K562 (cell line): ENCODE results near the gene GFOD2. TPM values are rescaled to one million over a fixed set of nuclear protein-coding genes. Genes with fewer than 3 reads are reported as not detected.
"Not testable (repeated sequence)": the region's sequence is repeated elsewhere in the genome, so short reads cannot be mapped to it uniquely, and the experiment has no call there.

Source experiments
- ATAC-seq: fragments of 200-7000 bp; cut with Tn5 transposase; 3 replicates; pipeline ENCODE4 v1.9.1; 2020; ENCODE audit warnings: moderate library complexity
- BruUV-seq: library from RNA; stranded (reverse); fragments of 400-500 nt; replicated peaks from 2 replicates; lab custom pipeline; 2021; lab: Mats Ljungman, UMichigan
- CTCF ChIA-PET: fragments of 300-600 bp; formaldehyde crosslinking; extraction: SDS; loops from one replicate; lab custom pipeline; 2021; ENCODE audit warnings: low intra/inter-chr PET ratio; lab: Yijun Ruan, JAX
- POLR2A ChIA-PET: fragments of 300-600, 350-650 bp; sonication (Branson Sonifier 250); formaldehyde crosslinking; extraction: SDS; loops from one replicate; lab custom pipeline; 2021; ENCODE audit warnings: antibody characterized with exemption, inconsistent platforms; lab: Yijun Ruan, JAX
- DNase-seq, 4 experiments: peaks; one replicate each; pipeline versions ENCODE4 v3.0.0 to v3.0.0-alpha.2; 2011 to 2018; ENCODE audit warnings: low spot score in 3 of 4, mixed read lengths in 3 of 4; ENCODE audit errors: extremely low read depth in 1 of 4
- FAIRE-seq: peaks from 2 replicates; lab custom pipeline; 2011; peaks lifted over from hg19 to GRCh38; lab: Jason Lieb, UNC
- H2AFZ ChIP-seq: 2 replicates; pipeline ENCODE4 v1.6.0; 2011; ENCODE audit warnings: low read depth, low read length, control low read depth, inconsistent platforms
- H3K27ac ChIP-seq: fragments of 200-600 bp; 3 replicates; pipeline ENCODE4 v1.8.0; 2011; ENCODE audit warnings: low read depth, mild to moderate bottlenecking, control low read depth, inconsistent platforms, low read length, moderate library complexity, mixed read lengths; ENCODE audit errors: extremely low read depth
- H3K27me3 ChIP-seq, 2 experiments: fragments of 300-600 bp in 1 of 2; 2 replicates in 1 of 2; 3 replicates in 1 of 2; pipeline versions ENCODE4 v1.6.0 to v1.8.0; 2011; ENCODE audit warnings: inconsistent platforms in 2 of 2, low read length in 2 of 2, mild to moderate bottlenecking in 1 of 2, mixed read lengths in 1 of 2, moderate library complexity in 1 of 2; ENCODE audit not compliant: control insufficient read depth in 2 of 2, insufficient read depth in 2 of 2
- H3K36me3 ChIP-seq: fragments of 300-600 bp; 3 replicates; pipeline ENCODE4 v1.8.0; 2011; ENCODE audit warnings: mild to moderate bottlenecking, low read length, inconsistent platforms; ENCODE audit not compliant: control insufficient read depth, insufficient read depth
- H3K4me1 ChIP-seq, 2 experiments: fragments of 200-600 bp in 1 of 2; replicated peaks in 1 of 2; 2 replicates in 1 of 2; 3 replicates in 1 of 2; pipeline versions ENCODE4 v1.5.1 to v1.8.0; 2011; ENCODE audit warnings: inconsistent platforms in 2 of 2, low read length in 2 of 2, mild to moderate bottlenecking in 1 of 2, mixed read lengths in 1 of 2, moderate library complexity in 1 of 2; ENCODE audit not compliant: control insufficient read depth in 2 of 2, insufficient read depth in 2 of 2
- H3K4me2 ChIP-seq: 2 replicates; pipeline ENCODE4 v1.6.1; 2011; ENCODE audit warnings: low read length, control low read depth, inconsistent platforms, mixed read lengths; ENCODE audit not compliant: insufficient read depth
- H3K4me3 ChIP-seq: fragments of 200-600 bp; sonication (generic), shearing (Covaris generic); 2 replicates; pipeline ENCODE4 v1.5.1; 2016; ENCODE audit warnings: control low read depth, inconsistent platforms
- H3K79me2 ChIP-seq: fragments of 200-600 bp; 3 replicates; pipeline ENCODE4 v1.8.0; 2011; ENCODE audit warnings: low read length, inconsistent platforms; ENCODE audit not compliant: control insufficient read depth, insufficient read depth
- H3K9ac ChIP-seq, 2 experiments: 2 replicates each; pipeline versions ENCODE4 v1.6.0 to v1.6.1; 2011; ENCODE audit warnings: low read depth in 2 of 2, low read length in 2 of 2, control low read depth in 1 of 2, inconsistent platforms in 1 of 2, mild to moderate bottlenecking in 1 of 2, mixed read lengths in 1 of 2; ENCODE audit not compliant: insufficient read depth in 1 of 2
- H3K9me1 ChIP-seq: one replicate; pipeline ENCODE4 v1.6.0; 2011; ENCODE audit warnings: inconsistent platforms, mild to moderate bottlenecking, low read length, moderate library complexity; ENCODE audit not compliant: control insufficient read depth, insufficient read depth
- H3K9me3 ChIP-seq: replicated peaks from 2 replicates; pipeline ENCODE4 v1.5.1; 2011; ENCODE audit warnings: low read depth, low read length, inconsistent platforms; ENCODE audit not compliant: control insufficient read depth, insufficient read depth
- H4K20me1 ChIP-seq: replicated peaks from 2 replicates; pipeline ENCODE4 v1.6.1; 2011; ENCODE audit warnings: low read length, inconsistent platforms, mixed read lengths; ENCODE audit not compliant: control insufficient read depth, insufficient read depth
- CBFA2T2 ChIP-seq: fragments of 450-650 bp; conservative IDR thresholded peaks from 2 replicates; pipeline ENCODE4 v1.6.1; 2017; ENCODE audit warnings: mild to moderate bottlenecking
- GATAD2A ChIP-seq: fragments of 450-650 bp; IDR thresholded peaks from 2 replicates; pipeline ENCODE4 v1.6.1; 2017
- RBM39 ChIP-seq: fragments of 200-400 bp; formaldehyde crosslinking; optimal IDR thresholded peaks from 2 replicates; pipeline ENCODE3; 2018; ENCODE audit warnings: low read depth, low read length
- TAF7 ChIP-seq: fragments of 450-650 bp; IDR thresholded peaks from 2 replicates; pipeline ENCODE4 v1.6.1; 2016; ENCODE audit warnings: missing genetic modification characterization, missing compliant biosample characterization
- THRA ChIP-seq: fragments of 450-650 bp; IDR thresholded peaks from 2 replicates; pipeline ENCODE4 v1.6.1; 2017; ENCODE audit warnings: mild to moderate bottlenecking, moderate library complexity
- THRB ChIP-seq: fragments of 450-650 bp; formaldehyde crosslinking; conservative IDR thresholded peaks from 2 replicates; pipeline ENCODE4 v1.4.0; 2022; ENCODE audit warnings: mild to moderate bottlenecking, missing genetic modification characterization
- ZNF347 ChIP-seq: fragments of 450-650 bp; formaldehyde crosslinking; IDR thresholded peaks from 2 replicates; pipeline ENCODE4 v1.4.0; 2020; ENCODE audit warnings: low read depth, mild to moderate bottlenecking, moderate library complexity
- WGBS: fragments of 100-300 bp; shearing (Covaris generic); methylation state at CpG from one replicate; pipeline ENCODE4 v1.1.6; 2016; ENCODE audit warnings: low coverage, mixed read lengths; ENCODE audit not compliant: insufficient coverage; ENCODE audit errors: missing lambda C conversion rate; 5-methylcytosine and 5-hydroxymethylcytosine counted together
- in situ Hi-C: fragments of 300-500 bp; cut with MboI; formaldehyde crosslinking; loops from 4 replicates; pipeline ENCODE4 v1.15.0; 2018; ENCODE audit warnings: inconsistent platforms, mixed read lengths
- intact Hi-C: fragments of 100-400 bp; cut with micrococcal nuclease; formaldehyde crosslinking; loops from 2 replicates; pipeline ENCODE4 v1.14.2; 2022
- polyA plus RNA-seq, 8 experiments: library from polyadenylated mRNA; depleted of rRNA in 4 of 8; stranded (reverse) in 5 of 8; unstranded in 3 of 8; fragments of >200 nt; fragmentation: Nextera tagmentation in 2 of 8; fragmentation: Illumina TruSeq in 1 of 8; extraction: Ambion mirVana in 2 of 8; extraction: Trizol in 1 of 8; gene quantifications; 2 replicates each; pipeline versions ENCODE4 v1.2.1 to v1.2.3, GENCODE V29; 2011 to 2014; ENCODE audit warnings: inconsistent platforms in 1 of 8, missing spikeins in 1 of 8
- total RNA-seq, 7 experiments: library from RNA; depleted of rRNA in 6 of 7; stranded (reverse); fragments of >200 nt in 6 of 7; fragmentation: Illumina TruSeq in 2 of 7; extraction: Trizol in 2 of 7; gene quantifications; 2 replicates each; pipeline versions ENCODE4 v1.2.1 to v1.2.3, GENCODE V29; 2011 to 2021; ENCODE audit warnings: low replicate concordance in 1 of 7

The GFOD2 gene
- total and polyA plus RNA-seq, 9 of the 15 experiments (the other 6 are each of a cell fraction or from before 2014, with no cell fraction given): 1.9 to 15.8 (median 11.1) TPM

- Histone ChIP-seq H3K4me1 (peaks cover 0 to 4% of the 10 kb centered on the region in 2 experiments; a peak in 2 of 5 replicates), H4K20me1 (0 out of 2 replicates have a peak, but pooled peaks cover 4% of the 10 kb centered on the region), H3K9me1 (no peaks in the 10 kb centered on the region), H3K4me2 (no peak overlapping the region), H3K4me3 (no peak overlapping the region), H3K27me3 (no peaks in the 10 kb centered on the region), H3K36me3 (peaks cover 4% of the 10 kb centered on the region; the same call in 2 of the 3 replicates), H3K9me3 (no peaks in the 10 kb centered on the region), H3K27ac (no peak overlapping the region), H2AFZ (no peak overlapping the region), H3K9ac (no peak overlapping the region), H3K79me2 (no peaks in the 10 kb centered on the region)
- TF ChIP-seq THRA: no peak
- no peak for TF ChIP-seq RBM39
- no peak for TF ChIP-seq TAF7 (tag)
- no peak for TF ChIP-seq ZNF347 (CRISPR knock-in tag)
- TF ChIP-seq THRB: no peak
- TF ChIP-seq CBFA2T2: no peak
- TF ChIP-seq GATAD2A: no peak
- intact Hi-C loops (no loop called here), in situ Hi-C loops (no loop called here)
- FAIRE-seq (no peak), ATAC-seq (no peak), DNase-seq (no peak)
- WGBS: 58% methylated on average over 2 of the region's 2 CpGs
- no TSS peak for BruUV-seq
- CTCF ChIA-PET: no interaction called here
- POLR2A ChIA-PET: interaction anchor here (0.7 to 1.0 kb wide), 2 partner anchors 13 to 22 kb away, joined by 3 to 6 read pairs; no protein-coding TSS in a partner anchor
Observed at GRCh38 chr16:67752641-67753040, 33.5 kb upstream of the GFOD2 start.

- H3K27me3 ChIP-seq, H2AFZ ChIP-seq, H3K9ac ChIP-seq, BruUV-seq, DNase-seq, H3K27ac ChIP-seq, CTCF ChIA-PET, H3K36me3 ChIP-seq, FAIRE-seq, H3K9me1 ChIP-seq, H4K20me1 ChIP-seq, intact Hi-C loops, H3K79me2 ChIP-seq, H3K4me1 ChIP-seq, ATAC-seq, H3K4me3 ChIP-seq, in situ Hi-C loops, H3K4me2 ChIP-seq, H3K9me3 ChIP-seq: not testable (repeated sequence)
- 83% methylated on average over 3 of the region's 3 CpGs for WGBS
- POLR2A ChIA-PET: interaction anchor here (1.3 to 1.6 kb wide), 2 partner anchors 14 to 33 kb away, joined by 3 read pairs; no protein-coding TSS in a partner anchor
Observed at GRCh38 chr16:67751331-67751730, 32.2 kb upstream of the GFOD2 start.
